PC-3 (cell line): ENCODE results near the gene PAN3.

Source experiments
- CTCF ChIP-seq: fragments of 300-600 bp; sonication (generic); conservative IDR thresholded peaks from 2 replicates; pipeline ENCODE4 v1.5.1; 2017; ENCODE audit warnings: antibody characterized with exemption, low read depth, mild to moderate bottlenecking, low read length
- EZH2 ChIP-seq: fragments of 300-600 bp; sonication (generic); IDR thresholded peaks from one replicate; pipeline ENCODE4 v1.6.1; 2017; ENCODE audit warnings: antibody characterized with exemption, mild to moderate bottlenecking, low read length; ENCODE audit not compliant: unreplicated experiment

GRCh38 chr13:28106976-28107375, 31.4 kb upstream of the PAN3 start:
- no peak for TF ChIP-seq CTCF
- TF ChIP-seq EZH2, result no peak
